ENCODE results near the gene PRXL2A.

DNA sequence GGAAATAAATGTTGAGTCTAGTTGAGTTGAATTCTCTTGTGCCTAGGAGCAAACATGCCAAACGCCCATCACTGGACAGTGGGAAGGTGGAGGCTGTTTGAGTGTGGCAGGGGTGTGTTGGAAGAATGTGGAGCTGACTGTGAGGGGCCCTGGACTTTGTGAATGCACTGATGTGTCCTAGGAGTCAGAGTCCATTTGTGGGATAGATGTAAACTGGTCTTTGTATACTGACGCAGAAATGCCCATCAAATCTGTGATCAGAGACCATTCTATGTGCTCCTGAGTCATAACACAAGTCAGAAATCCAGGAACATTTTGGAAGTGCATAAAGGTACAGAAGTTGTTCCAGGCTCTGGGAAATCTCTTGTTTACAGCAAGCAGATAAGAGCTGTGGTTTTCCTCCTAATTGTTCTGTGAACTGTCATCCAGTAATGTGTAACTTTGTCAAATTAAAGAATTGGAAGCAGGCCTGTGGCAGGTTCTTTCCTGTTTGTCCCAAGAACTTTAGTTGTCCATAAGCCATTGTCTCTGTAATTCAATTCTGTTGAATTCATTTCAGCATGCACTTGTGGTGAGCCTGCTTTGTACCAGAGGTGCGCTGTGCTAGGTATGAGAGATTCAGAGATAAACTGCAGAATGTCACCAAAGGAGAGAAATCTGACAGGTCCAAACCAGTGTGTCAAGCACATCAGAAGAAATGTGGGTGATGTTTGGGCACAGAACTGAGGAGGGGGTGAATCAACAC, 7.6 kb downstream of the PRXL2A start:
- TF ChIP-seq, protein P1, sequence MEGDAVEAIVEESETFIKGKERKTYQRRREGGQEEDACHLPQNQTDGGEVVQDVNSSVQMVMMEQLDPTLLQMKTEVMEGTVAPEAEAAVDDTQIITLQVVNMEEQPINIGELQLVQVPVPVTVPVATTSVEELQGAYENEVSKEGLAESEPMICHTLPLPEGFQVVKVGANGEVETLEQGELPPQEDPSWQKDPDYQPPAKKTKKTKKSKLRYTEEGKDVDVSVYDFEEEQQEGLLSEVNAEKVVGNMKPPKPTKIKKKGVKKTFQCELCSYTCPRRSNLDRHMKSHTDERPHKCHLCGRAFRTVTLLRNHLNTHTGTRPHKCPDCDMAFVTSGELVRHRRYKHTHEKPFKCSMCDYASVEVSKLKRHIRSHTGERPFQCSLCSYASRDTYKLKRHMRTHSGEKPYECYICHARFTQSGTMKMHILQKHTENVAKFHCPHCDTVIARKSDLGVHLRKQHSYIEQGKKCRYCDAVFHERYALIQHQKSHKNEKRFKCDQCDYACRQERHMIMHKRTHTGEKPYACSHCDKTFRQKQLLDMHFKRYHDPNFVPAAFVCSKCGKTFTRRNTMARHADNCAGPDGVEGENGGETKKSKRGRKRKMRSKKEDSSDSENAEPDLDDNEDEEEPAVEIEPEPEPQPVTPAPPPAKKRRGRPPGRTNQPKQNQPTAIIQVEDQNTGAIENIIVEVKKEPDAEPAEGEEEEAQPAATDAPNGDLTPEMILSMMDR (IDR thresholded peaks at IDR 0.05; ENCODE audit: insufficient read depth, low read depth, low read length): no peak
- TF ChIP-seq EZH2 (IDR thresholded peaks at IDR 0.05; ENCODE audit: insufficient read depth, low read length): no peak
